Measurements from ENCODE around the gene CYP27B1.

CYP27B1 gene

GRCh38 chr12:57735198-57735855 lies 31.6 kb downstream of the CYP27B1 start:
- no peak for DNase-seq (ENCODE audit: low spot score)

GRCh38 chr12:57734591-57734990 lies 32.3 kb downstream of the CYP27B1 start:
- no peak for DNase-seq (ENCODE audit: low spot score)

- DNase-seq (ENCODE audit: low spot score): no peak
These were observed 33.0 kb downstream of the CYP27B1 start for GRCh38 chr12:57733928-57734327.

GRCh38 chr12:57732726-57733593 lies 33.9 kb downstream of the CYP27B1 start:
- no peak for DNase-seq (ENCODE audit: low spot score)

- DNase-seq (ENCODE audit: low spot score): no peak
These were observed 34.6 kb downstream of the CYP27B1 start for GRCh38 chr12:57732270-57732669.

- DNase-seq (ENCODE audit: low spot score): no peak
These were observed 35.3 kb downstream of the CYP27B1 start for GRCh38 chr12:57731411-57732080.

GRCh38 chr12:57730336-57731067 lies 36.4 kb downstream of the CYP27B1 start:
- no peak for DNase-seq (ENCODE audit: low spot score)

- DNase-seq (ENCODE audit: low spot score): no peak
These were observed 37.5 kb downstream of the CYP27B1 start for GRCh38 chr12:57729321-57729844.

- no peak for DNase-seq (ENCODE audit: low spot score)
These were observed 39.0 kb downstream of the CYP27B1 start for GRCh38 chr12:57727758-57728395.

- DNase-seq (ENCODE audit: low spot score): no peak
These were observed 39.8 kb downstream of the CYP27B1 start for GRCh38 chr12:57726884-57727757.

GRCh38 chr12:57726151-57726883 lies 40.6 kb downstream of the CYP27B1 start:
- peak; percentile 63 for DNase-seq (ENCODE audit: low spot score)

GRCh38 chr12:57725851-57726150 lies 41.1 kb downstream of the CYP27B1 start:
- no peak for DNase-seq (ENCODE audit: low spot score)

GRCh38 chr12:57724936-57725740 lies 41.7 kb downstream of the CYP27B1 start:
- no peak for DNase-seq (ENCODE audit: low spot score)

GRCh38 chr12:57724003-57724935 lies 42.6 kb downstream of the CYP27B1 start:
- DNase-seq (ENCODE audit: low spot score): no peak

GRCh38 chr12:57723630-57723962 lies 43.3 kb downstream of the CYP27B1 start:
- no peak for DNase-seq (ENCODE audit: low spot score)

- DNase-seq (ENCODE audit: low spot score): no peak
These were observed 43.9 kb downstream of the CYP27B1 start for GRCh38 chr12:57722716-57723629.
